ENCODE data around the gene AMOTL2. TPM values are rescaled to one million over a fixed set of nuclear protein-coding genes. Genes with fewer than 3 reads are reported as not detected.

AMOTL2 gene
- polyA plus RNA-seq, 2 of the 4 experiments (the other 2 are of a cell fraction), result 41.1 to 44.1 TPM

GRCh38 chr3:134392336-134392983 lies 18.2 kb upstream of the AMOTL2 start:
- CTCF ChIA-PET, result interaction anchor here (0.8 to 1.0 kb wide), 2 partner anchors 28 to 31 kb away, joined by 3 read pairs; no protein-coding TSS in a partner anchor
- peaks cover 3% of the 10 kb centered on the region; the same call in 1 of the 3 replicates for H3K9me3 ChIP-seq
- DNase-seq (ENCODE audit: low read depth in 1 of 2, low spot score in 1 of 2), result no peak
- WGBS (ENCODE audit: missing lambda C conversion rate), result 67% methylated on average over 1 of the region's 1 CpG
- H3K4me3 ChIP-seq, result no peak overlapping the region
- no peak for ATAC-seq
- TF ChIP-seq PHF8 (IDR thresholded peaks at IDR 0.05; ENCODE audit: borderline replicate concordance, low read depth) (no peak), JUNB (IDR thresholded peaks at IDR 0.05) (no peak), EP300 (IDR thresholded peaks at IDR 0.05) (no peak), BHLHE40 (IDR thresholded peaks at IDR 0.05; ENCODE audit: low read depth, low read length) (no peak), ZSCAN20 (CRISPR knock-in tag; IDR thresholded peaks at IDR 0.05) (no peak)
- no peak for FAIRE-seq
- H3K4me1 ChIP-seq, result no peaks in the 10 kb centered on the region
- no peak overlapping the region for H3K27ac ChIP-seq
- H3K4me2 ChIP-seq, result no peak overlapping the region
- POLR2A ChIA-PET, result no interaction called here

- no peak overlapping the region for H3K27ac ChIP-seq
- POLR2A ChIA-PET, result no interaction called here
- H3K4me2 ChIP-seq, result no peak overlapping the region
- TF ChIP-seq FOSL2 (IDR thresholded peaks at IDR 0.05) (no peak), FOSL2 (CRISPR knock-in tag; IDR thresholded peaks at IDR 0.05) (peak; percentile 7; the same call in 1 of the 2 replicates), ZSCAN20 (CRISPR knock-in tag; IDR thresholded peaks at IDR 0.05) (no peak)
- WGBS (ENCODE audit: missing lambda C conversion rate), result 47% methylated on average over 1 of the region's 1 CpG
- no peaks in the 10 kb centered on the region for H3K4me1 ChIP-seq
- no peak for ATAC-seq
- H3K4me3 ChIP-seq, result no peak overlapping the region
- no peak for DNase-seq (ENCODE audit: low read depth in 1 of 2, low spot score in 1 of 2)
- CTCF ChIA-PET, result interaction anchor here (1.0 to 1.2 kb wide), 2 partner anchors 81 to 177 kb away, joined by 3 to 6 read pairs; no protein-coding TSS in a partner anchor
- FAIRE-seq, result no peak
- peaks cover 3% of the 10 kb centered on the region; the same call in 1 of the 3 replicates for H3K9me3 ChIP-seq
These were observed 15.6 kb upstream of the AMOTL2 start for GRCh38 chr3:134389865-134390264.

GRCh38 chr3:134388788-134389485 lies 14.7 kb upstream of the AMOTL2 start:
- ChIA-PET POLR2A (no interaction called here), CTCF (interaction anchor here (1.0 kb wide), 1 partner anchor 176 kb away, joined by 3 read pairs; no protein-coding TSS in a partner anchor)
- ATAC-seq, result no peak
- no peak overlapping the region for H3K4me3 ChIP-seq
- no peaks in the 10 kb centered on the region for H3K4me1 ChIP-seq
- WGBS (ENCODE audit: missing lambda C conversion rate), result 60% methylated on average over 8 of the region's 10 CpGs
- no peak overlapping the region for H3K4me2 ChIP-seq
- no peak for DNase-seq (ENCODE audit: low read depth in 1 of 2, low spot score in 1 of 2)
- TF ChIP-seq RCOR1 (IDR thresholded peaks at IDR 0.05; ENCODE audit: low read depth, low read length) (no peak), ZFP36 (IDR thresholded peaks at IDR 0.05; ENCODE audit: borderline replicate concordance, partially characterized antibody) (no peak), EHF (CRISPR knock-in tag; IDR thresholded peaks at IDR 0.05) (no peak), KDM5A (IDR thresholded peaks at IDR 0.05) (no peak), BCL3 (IDR thresholded peaks at IDR 0.05) (no peak), SMC3 (IDR thresholded peaks at IDR 0.05) (no peak), MAX (IDR thresholded peaks at IDR 0.05) (no peak), HDAC2 (IDR thresholded peaks at IDR 0.05) (no peak), E2F6 (IDR thresholded peaks at IDR 0.05; ENCODE audit: borderline replicate concordance, low read depth) (no peak), FOSB (CRISPR knock-in tag; IDR thresholded peaks at IDR 0.05) (no peak), HEYL (CRISPR knock-in tag; IDR thresholded peaks at IDR 0.05) (no peak)
- H3K27ac ChIP-seq, result no peak overlapping the region
- H3K9me3 ChIP-seq, result peaks cover 3% of the 10 kb centered on the region; the same call in 1 of the 3 replicates
- no peak for FAIRE-seq

GRCh38 chr3:134388292-134388691 lies 14.0 kb upstream of the AMOTL2 start:
- no peak for TF ChIP-seq FOXS1 (CRISPR knock-in tag; IDR thresholded peaks at IDR 0.05)
- no peak for TF ChIP-seq ATOH8 (CRISPR knock-in tag; IDR thresholded peaks at IDR 0.05; ENCODE audit: low read depth)
- no peak for TF ChIP-seq EP300 (IDR thresholded peaks at IDR 0.05)
- TF ChIP-seq ZNF302 (CRISPR knock-in tag; IDR thresholded peaks at IDR 0.05), result no peak
- TF ChIP-seq MAX (IDR thresholded peaks at IDR 0.05), result no peak
- no peak for TF ChIP-seq JUN (IDR thresholded peaks at IDR 0.05)
- no peak for TF ChIP-seq HOXB13 (CRISPR knock-in tag; IDR thresholded peaks at IDR 0.05; ENCODE audit: low read depth)
- no peak for TF ChIP-seq KDM5A (IDR thresholded peaks at IDR 0.05)
- TF ChIP-seq GATA3 (IDR thresholded peaks at IDR 0.05; ENCODE audit: borderline replicate concordance), result no peak
- no peak for TF ChIP-seq ESRRA (IDR thresholded peaks at IDR 0.05; ENCODE audit: borderline replicate concordance, low read length)
- no peak for TF ChIP-seq ZSCAN20 (CRISPR knock-in tag; IDR thresholded peaks at IDR 0.05)
- ATAC-seq, result no peak; a peak in 1 of 6 replicates
- FAIRE-seq, result no peak
- ChIA-PET POLR2A (no interaction called here), CTCF (no interaction called here)
- H3K4me2 ChIP-seq, result no peak overlapping the region
- no peak for DNase-seq (ENCODE audit: low read depth in 1 of 2, low spot score in 1 of 2)
- no peak overlapping the region for H3K4me3 ChIP-seq
- 25% methylated on average over 1 of the region's 1 CpG for WGBS (ENCODE audit: missing lambda C conversion rate)
- H3K27ac ChIP-seq, result no peak overlapping the region
- H3K9me3 ChIP-seq, result peaks cover 3% of the 10 kb centered on the region; the same call in 1 of the 3 replicates
- no peaks in the 10 kb centered on the region for H3K4me1 ChIP-seq
